Adrenal gland (tissue), 12 donors: ENCODE measurements around the gene USP34. TPM values are rescaled to one million over a fixed set of nuclear protein-coding genes. Genes with fewer than 3 reads are reported as not detected.

Experiments used
- DNase-seq, 7 donors: peaks; one replicate each; pipeline ENCODE4 v3.0.0-alpha.2; 2019 to 2020
- H3K27ac ChIP-seq, 5 donors: fragments of 200-600 bp; sonication (generic) in 4 of 5; 1 replicate in 3 of 5; 2 replicates in 2 of 5; pipeline versions ENCODE4 v1.5.1 to v1.8.0; 2016 to 2020; ENCODE audit warnings: mild to moderate bottlenecking in 1 of 5
- H3K27me3 ChIP-seq: fragments of 200-600 bp; 2 replicates; pipeline ENCODE4 v1.8.0; 2021
- H3K36me3 ChIP-seq, 2 donors: fragments of 200-600 bp; replicated peaks in 1 of 2; 1 replicate in 1 of 2; 2 replicates in 1 of 2; pipeline versions ENCODE4 v1.5.1 to v1.8.0; 2018 to 2022
- H3K4me1 ChIP-seq, 2 donors: fragments of 200-600 bp; replicated peaks in 1 of 2; 1 replicate in 1 of 2; 2 replicates in 1 of 2; pipeline versions ENCODE4 v1.5.1 to v1.8.0; 2018 to 2021
- H3K4me3 ChIP-seq, 4 donors: fragments of 200-600 bp; sonication (generic) in 3 of 4; one replicate each; pipeline ENCODE4 v1.5.1; 2016 to 2018
- H3K9me3 ChIP-seq, 3 donors: fragments of 200-600 bp; sonication (generic) in 1 of 3; replicated peaks in 1 of 3; 1 replicate in 2 of 3; 2 replicates in 1 of 3; pipeline versions ENCODE4 v1.5.1 to v1.8.0; 2016 to 2021
- POLR2A ChIP-seq, 2 donors: fragments of 450-650 bp; IDR thresholded peaks; one replicate each; pipeline ENCODE4 v1.6.1; 2017; ENCODE audit warnings: antibody characterized with exemption in 2 of 2, mild to moderate bottlenecking in 2 of 2, moderate library complexity in 1 of 2
- WGBS, 4 donors: extraction: QIAGEN DNeasy Blood & Tissue Kit in 2 of 4; methylation state at CpG; one replicate each; pipeline versions ENCODE4 v1.1.5 to v1.1.7; 2013 to 2017; 5-methylcytosine and 5-hydroxymethylcytosine counted together
- intact Hi-C, 2 donors: fragments of 100-400 bp; cut with DNase I; formaldehyde crosslinking; loops; one replicate each; pipeline versions ENCODE4 v1.14.1 to v1.15.0; 2022 to 2023
- polyA plus RNA-seq, 3 donors: library from polyadenylated mRNA; stranded (reverse); fragments of 200-250 nt in 2 of 3; fragments of 350-450 nt in 1 of 3; fragmentation: Illumina TruSeq in 1 of 3; extraction: RNeasy Lipid Tissue Mini Kit (QIAGEN cat#74804) in 1 of 3; gene quantifications; one replicate each; pipeline ENCODE4 v1.2.3, GENCODE V29; 2013 to 2014
- total RNA-seq, 9 donors: library from RNA; depleted of rRNA in 4 of 9; stranded (reverse); fragments of >200 nt in 4 of 9; fragments of 120-200 nt in 1 of 9; fragmentation: NEBNext Ultra II Directional in 1 of 9; extraction: Animal tissue kit (Norgen Biotek cat#: 25700) in 1 of 9; gene quantifications; one replicate each; pipeline versions ENCODE4 v1.1.0 to v1.2.4, GENCODE V29; 2013 to 2023
- TF ChIP-seq, protein P1 (sequence below), 6 experiments: fragments of 450-650 bp in 4 of 6; fragments of 200-600 bp in 2 of 6; sonication (generic) in 1 of 6; IDR thresholded peaks; 1 replicate in 5 of 6; 2 replicates in 1 of 6; pipeline versions ENCODE4 v1.5.1 to v1.8.0; 2016 to 2021; ENCODE audit warnings: antibody characterized with exemption in 6 of 6, mild to moderate bottlenecking in 2 of 6, moderate library complexity in 1 of 6
- donor health status: healthy with polysubstance abuse.
- donor health status: Bipolar disorder and iron deficiency.
- donor health status: DM: yes; HTN: yes; CAD: no.
- donor health status: DM: no; HTN: no; CAD: no.
- donor health status: DM: no; HTN: no; CAD: no.
- donor health status: DM: yes; HTN: yes; CAD: no.

The USP34 gene
- total and polyA plus RNA-seq, 12 donors = 78.1 to 163 (median 99.2) TPM

DNA sequence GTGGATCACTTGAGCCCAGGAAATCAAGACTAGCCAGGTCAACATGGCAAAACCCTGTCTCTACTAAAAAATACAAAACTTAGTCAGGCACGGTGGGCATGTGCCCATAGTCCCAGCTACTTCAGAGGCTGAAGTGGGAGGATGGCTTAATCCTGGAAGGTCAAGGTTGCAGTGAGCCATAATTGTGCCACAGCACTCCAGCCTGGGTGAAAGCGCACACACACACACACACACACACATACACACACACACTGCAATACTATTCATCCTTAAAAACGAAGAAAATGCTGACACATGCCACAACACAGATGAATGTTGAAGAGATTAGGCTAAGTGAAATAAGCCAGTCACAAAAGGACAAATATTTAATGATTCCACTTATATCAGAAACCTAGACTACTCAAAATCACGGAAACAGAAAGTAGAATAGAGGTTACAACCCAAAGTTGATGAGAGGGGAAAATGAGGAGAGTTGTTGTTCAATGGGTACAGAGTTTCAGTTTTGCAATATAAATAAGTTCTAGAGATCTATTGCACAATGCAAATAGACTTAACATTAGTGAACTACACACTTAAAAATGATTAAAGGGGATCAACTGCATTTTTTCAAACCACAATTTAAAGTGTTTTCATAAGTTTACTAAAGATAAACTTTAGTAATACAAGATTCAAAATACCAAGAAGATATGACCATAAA lies 114.5 kb downstream of the USP34 start:
- 31 to 38% (median 36%) methylated on average over 4 of the region's 4 CpGs for WGBS, 4 donors
- Histone ChIP-seq H3K36me3 (no peaks in the 10 kb centered on the region), H3K27me3 (no peaks in the 10 kb centered on the region), H3K4me1 (peaks cover 16 to 35% of the 10 kb centered on the region in 2 donors), H3K27ac (peak overlapping the region in 3 of 5 donors; percentile 9 to 47 (median 35)), H3K9me3 (no peaks in the 10 kb centered on the region), H3K4me3 (no peak overlapping the region)
- peak; percentile 44 to 78 (median 61) for DNase-seq
- no peak for TF ChIP-seq POLR2A (IDR thresholded peaks at IDR 0.05)
- TF ChIP-seq, protein P1, sequence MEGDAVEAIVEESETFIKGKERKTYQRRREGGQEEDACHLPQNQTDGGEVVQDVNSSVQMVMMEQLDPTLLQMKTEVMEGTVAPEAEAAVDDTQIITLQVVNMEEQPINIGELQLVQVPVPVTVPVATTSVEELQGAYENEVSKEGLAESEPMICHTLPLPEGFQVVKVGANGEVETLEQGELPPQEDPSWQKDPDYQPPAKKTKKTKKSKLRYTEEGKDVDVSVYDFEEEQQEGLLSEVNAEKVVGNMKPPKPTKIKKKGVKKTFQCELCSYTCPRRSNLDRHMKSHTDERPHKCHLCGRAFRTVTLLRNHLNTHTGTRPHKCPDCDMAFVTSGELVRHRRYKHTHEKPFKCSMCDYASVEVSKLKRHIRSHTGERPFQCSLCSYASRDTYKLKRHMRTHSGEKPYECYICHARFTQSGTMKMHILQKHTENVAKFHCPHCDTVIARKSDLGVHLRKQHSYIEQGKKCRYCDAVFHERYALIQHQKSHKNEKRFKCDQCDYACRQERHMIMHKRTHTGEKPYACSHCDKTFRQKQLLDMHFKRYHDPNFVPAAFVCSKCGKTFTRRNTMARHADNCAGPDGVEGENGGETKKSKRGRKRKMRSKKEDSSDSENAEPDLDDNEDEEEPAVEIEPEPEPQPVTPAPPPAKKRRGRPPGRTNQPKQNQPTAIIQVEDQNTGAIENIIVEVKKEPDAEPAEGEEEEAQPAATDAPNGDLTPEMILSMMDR (IDR thresholded peaks at IDR 0.05) = no peak
- intact Hi-C loops = no loop called here

DNA sequence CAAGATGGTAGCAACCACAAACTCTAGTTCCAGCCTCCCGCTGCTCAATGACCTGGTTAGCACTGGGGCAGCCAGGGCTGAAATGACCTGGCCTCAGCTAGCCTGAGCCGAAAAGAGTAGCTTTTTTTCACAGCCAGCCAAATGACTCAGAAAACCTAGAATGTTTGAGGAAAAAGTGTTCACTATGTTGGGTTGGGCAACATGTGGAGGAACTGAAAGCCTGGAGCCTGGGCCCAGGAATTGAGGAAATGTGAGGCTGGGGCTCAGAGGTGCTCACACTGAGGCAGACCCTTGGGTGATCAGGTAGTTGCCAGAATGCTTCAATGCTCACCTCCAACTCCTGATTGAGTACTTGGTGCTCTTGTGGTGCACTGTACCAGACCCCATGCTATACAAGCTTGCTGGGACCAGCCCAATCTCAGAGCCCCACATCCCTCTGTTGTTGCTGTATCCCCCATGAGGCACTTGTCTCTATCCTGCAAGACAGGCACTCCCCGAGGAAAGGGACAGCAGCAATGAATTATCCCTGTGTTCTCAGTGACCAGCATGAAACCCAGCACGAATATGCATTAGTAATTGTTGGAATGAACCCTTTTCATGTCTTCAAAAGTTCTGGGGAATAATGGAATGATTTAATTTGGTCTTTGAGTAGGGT lies 116.2 kb downstream of the USP34 start:
- WGBS, 4 donors = 69 to 88% (median 78%) methylated on average over 4 of the region's 4 CpGs
- Histone ChIP-seq H3K4me3 (no peak overlapping the region), H3K27me3 (no peaks in the 10 kb centered on the region), H3K4me1 (peaks cover 16 to 31% of the 10 kb centered on the region in 2 donors), H3K36me3 (no peaks in the 10 kb centered on the region), H3K9me3 (no peaks in the 10 kb centered on the region), H3K27ac (no peak overlapping the region)
- no peak for DNase-seq
- intact Hi-C loops = no loop called here
- TF ChIP-seq, protein P1 (IDR thresholded peaks at IDR 0.05) = no peak
- no peak for TF ChIP-seq POLR2A (IDR thresholded peaks at IDR 0.05)

DNA sequence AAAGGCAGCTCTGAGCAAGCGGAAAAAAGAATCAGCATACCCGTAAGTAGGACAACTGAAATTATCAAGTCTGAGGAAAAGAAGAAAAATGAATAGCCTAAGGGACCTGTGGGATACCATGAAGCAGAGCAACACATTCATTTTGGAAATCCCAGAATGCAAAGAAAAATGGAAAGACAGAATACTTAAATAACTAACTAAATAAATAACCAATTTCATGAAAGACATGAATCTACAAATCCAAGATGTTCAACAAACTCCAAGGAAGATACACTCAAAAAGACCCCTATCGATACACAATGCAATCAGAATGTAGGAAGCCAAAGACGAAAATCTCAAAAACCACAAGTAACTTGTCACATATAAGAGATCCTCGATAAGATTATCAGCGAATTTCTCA lies 117.0 kb downstream of the USP34 start:
- Histone ChIP-seq H3K36me3 (peaks cover 0 to 4% of the 10 kb centered on the region in 2 donors), H3K27ac (no peak overlapping the region), H3K4me3 (no peak overlapping the region), H3K4me1 (peaks cover 12 to 23% of the 10 kb centered on the region in 2 donors), H3K27me3 (no peaks in the 10 kb centered on the region), H3K9me3 (no peaks in the 10 kb centered on the region)
- 97 to 98% (median 97%) methylated on average over 6 of the region's 6 CpGs for WGBS, 4 donors
- TF ChIP-seq, protein P1 (IDR thresholded peaks at IDR 0.05) = no peak
- no peak for TF ChIP-seq POLR2A (IDR thresholded peaks at IDR 0.05)
- DNase-seq = no peak
- intact Hi-C loops = no loop called here

DNA sequence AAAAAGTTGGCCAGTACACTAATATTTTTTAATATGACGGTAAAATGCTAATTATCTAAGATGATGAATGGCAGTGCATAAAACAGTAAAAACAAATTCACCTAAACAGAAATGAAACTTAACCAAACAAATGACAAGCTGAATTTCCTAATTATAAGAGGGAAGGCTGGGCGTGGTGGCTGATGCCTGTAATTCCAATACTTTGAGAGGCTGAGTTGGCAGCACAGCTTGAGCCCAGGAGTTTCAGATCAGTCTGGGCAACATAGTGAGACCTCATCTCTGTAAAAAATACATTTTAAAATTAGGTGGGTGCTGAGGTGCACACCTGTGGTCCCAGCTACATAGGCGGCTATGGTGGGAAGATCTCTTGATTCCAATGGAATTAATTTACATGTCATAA lies 120.1 kb downstream of the USP34 start:
- intact Hi-C loops = no loop called here
- WGBS, 4 donors = 65 to 99% (median 75%) methylated on average over 3 of the region's 3 CpGs

More for the DNA sequence above, 120.1 kb downstream of the USP34 start:
- TF ChIP-seq, protein P1 (IDR thresholded peaks at IDR 0.05) = no peak
- TF ChIP-seq POLR2A (IDR thresholded peaks at IDR 0.05) = no peak
- Histone ChIP-seq H3K27me3 (no peaks in the 10 kb centered on the region), H3K27ac (no peak overlapping the region), H3K36me3 (peaks cover 0 to 26% of the 10 kb centered on the region in 2 donors), H3K9me3 (no peaks in the 10 kb centered on the region), H3K4me3 (no peak overlapping the region), H3K4me1 (peaks cover 0 to 2% of the 10 kb centered on the region in 2 donors)
- DNase-seq = no peak
